ENCODE measurements around the gene SIRPD. TPM values are rescaled to one million over a fixed set of nuclear protein-coding genes. Genes with fewer than 3 reads are reported as not detected.
A peak's percentile ranks its signal among the peaks of the same experiment; 100 is the strongest.
"Not testable (repeated sequence)": the region's sequence is repeated elsewhere in the genome, so short reads cannot be mapped to it uniquely, and the experiment has no call there.

The SIRPD gene
- total RNA-seq, 2 donors from 2014 or later, result 1.9 TPM; not detected in 1

DNA sequence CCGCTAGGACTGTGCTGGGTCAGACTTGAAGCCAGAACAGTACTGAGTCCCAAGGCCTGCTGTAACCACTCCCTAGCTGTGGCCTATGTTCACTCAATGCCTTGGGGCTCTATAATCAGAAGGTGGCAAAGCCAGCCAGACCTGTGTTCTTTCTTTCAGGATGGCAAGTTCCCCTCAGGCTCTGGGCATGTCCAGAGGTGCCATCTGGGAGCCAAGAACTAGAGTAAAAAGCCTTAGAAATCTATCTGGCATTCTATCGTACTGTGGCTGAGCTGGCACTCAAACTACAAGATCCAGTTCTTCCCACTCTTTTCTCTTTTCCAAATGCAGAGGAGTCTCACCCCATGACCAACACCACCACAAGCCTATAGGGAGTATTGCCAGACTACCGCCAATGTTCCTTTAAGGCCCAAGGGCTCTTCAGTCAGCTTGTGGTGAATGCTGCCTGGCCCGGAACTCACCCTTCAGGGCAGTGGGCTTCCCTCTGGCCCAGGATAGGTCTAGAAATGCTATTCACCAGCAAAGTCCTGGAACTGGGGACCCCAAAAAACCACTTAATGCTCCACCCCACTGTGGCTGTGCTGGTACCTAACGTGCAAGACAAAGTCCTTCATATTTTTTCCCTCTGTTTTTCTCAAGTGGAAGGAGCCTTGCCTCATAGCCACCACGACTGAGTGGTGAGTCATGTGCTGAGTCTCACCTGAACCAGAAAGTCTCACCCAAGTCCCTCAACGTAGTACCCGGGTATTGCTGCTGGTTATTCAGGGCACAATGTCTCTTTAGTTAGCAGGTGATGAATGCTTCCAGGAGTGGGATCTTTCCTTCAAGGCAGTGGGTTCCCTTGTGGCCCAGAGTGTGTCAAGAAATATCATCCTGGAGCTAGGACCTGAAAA lies 57.7 kb downstream of the SIRPD start:
- Histone ChIP-seq H3K27ac (no peak overlapping the region), H3K27me3 (replicated peaks; ENCODE audit: insufficient read depth) (no peaks in the 10 kb centered on the region), H3K4me1 (replicated peaks) (no peaks in the 10 kb centered on the region), H3K9me3 (no peaks in the 10 kb centered on the region), H3K36me3 (no peaks in the 10 kb centered on the region), H3K4me3 (no peak overlapping the region)
- intact Hi-C loops (cut with DNase I), result no loop called here
- DNase-seq (ENCODE audit: low spot score), result peak; percentile 8
- TF ChIP-seq POLR2AphosphoS5 (IDR thresholded peaks at IDR 0.05), result no peak
- no peak for TF ChIP-seq CTCF (IDR thresholded peaks at IDR 0.05)
- TF ChIP-seq POLR2A (IDR thresholded peaks at IDR 0.05), result no peak
- 79% methylated on average over 8 of the region's 8 CpGs for WGBS

GRCh38 chr20:1497371-1497770 lies 60.1 kb downstream of the SIRPD start:
- H3K27ac ChIP-seq; DNase-seq (ENCODE audit: low spot score); H3K4me1 ChIP-seq (replicated peaks); H3K36me3 ChIP-seq; H3K4me3 ChIP-seq; intact Hi-C loops (cut with DNase I); H3K9me3 ChIP-seq; H3K27me3 ChIP-seq (replicated peaks; ENCODE audit: insufficient read depth): not testable (repeated sequence)
- 96% methylated on average over 5 of the region's 5 CpGs for WGBS

GRCh38 chr20:1496930-1497329 lies 60.6 kb downstream of the SIRPD start:
- H3K4me1 ChIP-seq (replicated peaks), result no peaks in the 10 kb centered on the region
- WGBS, result 75% methylated on average over 3 of the region's 3 CpGs
- no peak overlapping the region for H3K4me3 ChIP-seq
- TF ChIP-seq POLR2AphosphoS5 (IDR thresholded peaks at IDR 0.05) (no peak), POLR2A (IDR thresholded peaks at IDR 0.05) (no peak), CTCF (IDR thresholded peaks at IDR 0.05) (no peak)
- no peak overlapping the region for H3K27ac ChIP-seq
- no peak for DNase-seq (ENCODE audit: low spot score)
- no peaks in the 10 kb centered on the region for H3K9me3 ChIP-seq
- no peaks in the 10 kb centered on the region for H3K36me3 ChIP-seq
- intact Hi-C loops (cut with DNase I), result no loop called here
- no peaks in the 10 kb centered on the region for H3K27me3 ChIP-seq (replicated peaks; ENCODE audit: insufficient read depth)

GRCh38 chr20:1494436-1494835 lies 63.1 kb downstream of the SIRPD start:
- 25% methylated on average over 3 of the region's 3 CpGs for WGBS
- intact Hi-C loops (cut with DNase I), result no loop called here
- H3K4me1 ChIP-seq (replicated peaks), result no peaks in the 10 kb centered on the region
- no peaks in the 10 kb centered on the region for H3K27me3 ChIP-seq (replicated peaks; ENCODE audit: insufficient read depth)
- no peak for DNase-seq (ENCODE audit: low spot score)
- no peak overlapping the region for H3K4me3 ChIP-seq
- H3K36me3 ChIP-seq, result no peaks in the 10 kb centered on the region
- TF ChIP-seq POLR2A (IDR thresholded peaks at IDR 0.05) (no peak), POLR2AphosphoS5 (IDR thresholded peaks at IDR 0.05) (no peak), CTCF (IDR thresholded peaks at IDR 0.05) (no peak)
- H3K9me3 ChIP-seq, result no peaks in the 10 kb centered on the region
- H3K27ac ChIP-seq, result no peak overlapping the region

GRCh38 chr20:1493536-1493935 lies 64.0 kb downstream of the SIRPD start:
- Histone ChIP-seq H3K9me3 (no peaks in the 10 kb centered on the region), H3K4me3 (no peak overlapping the region), H3K36me3 (no peaks in the 10 kb centered on the region), H3K4me1 (replicated peaks) (no peaks in the 10 kb centered on the region), H3K27ac (no peak overlapping the region), H3K27me3 (replicated peaks; ENCODE audit: insufficient read depth) (no peaks in the 10 kb centered on the region)
- no peak for DNase-seq (ENCODE audit: low spot score)
- no peak for TF ChIP-seq POLR2A (IDR thresholded peaks at IDR 0.05)
- TF ChIP-seq CTCF (IDR thresholded peaks at IDR 0.05), result no peak
- no peak for TF ChIP-seq POLR2AphosphoS5 (IDR thresholded peaks at IDR 0.05)
- WGBS, result 79% methylated on average over 1 of the region's 1 CpG
- intact Hi-C loops (cut with DNase I), result no loop called here
